ENCODE results near the gene CSF3. TPM values are rescaled to one million over a fixed set of nuclear protein-coding genes. Genes with fewer than 3 reads are reported as not detected.

CSF3 gene
- total RNA-seq, 1 experiment from 2014 or later = not detected

GRCh38 chr17:39970157-39970692 is 45.0 kb upstream of the CSF3 start:
- intact Hi-C loops (cut with micrococcal nuclease) = no loop called here
- DNase-seq (ENCODE audit: low read depth, low spot score) (no peak), ATAC-seq (no peak)
- Histone ChIP-seq H3K4me3 (replicated peaks in 1 of 2; ENCODE audit: low read depth in 1 of 2, low read length in 2 of 2) (no peak overlapping the region), H3K79me2 (ENCODE audit: insufficient read depth, low read length) (no peaks in the 10 kb centered on the region), H4K20me1 (ENCODE audit: insufficient read depth) (no peaks in the 10 kb centered on the region), H3K9me2 (ENCODE audit: insufficient read depth) (no peaks in the 10 kb centered on the region), H3K36me3 (ENCODE audit: control insufficient read depth in 1 of 2, insufficient read depth in 2 of 2, low read length in 2 of 2) (no peaks in the 10 kb centered on the region), H3K9ac (ENCODE audit: low read length) (no peak overlapping the region), H3K9me3 (ENCODE audit: control insufficient read depth in 1 of 2, insufficient read depth in 1 of 2, low read depth in 1 of 2, low read length in 2 of 2) (no peaks in the 10 kb centered on the region), H2AFZ (ENCODE audit: low read depth, low read length, poor library complexity, severe bottlenecking) (no peak overlapping the region), H3K4me2 (ENCODE audit: low read length) (no peak overlapping the region), H3K27me3 (ENCODE audit: insufficient read depth, low read length) (peaks cover 14% of the 10 kb centered on the region; the same call in 1 of the 2 replicates), H3K4me1 (ENCODE audit: control insufficient read depth in 1 of 2, insufficient read depth in 2 of 2, low read length in 2 of 2) (no peaks in the 10 kb centered on the region), H3K27ac (ENCODE audit: low read depth, low read length) (no peak overlapping the region)
- ChIA-PET POLR2A (no interaction called here), CTCF (no interaction called here), RAD21 (ENCODE audit: low non-redundant PET in 1 of 2, low total read pairs in 2 of 2, uncharacterized antibody in 2 of 2, unreplicated experiment in 2 of 2) (no interaction called here)
- no peak for TF ChIP-seq EGR1 (IDR thresholded peaks at IDR 0.05; ENCODE audit: low read depth)
- no peak for TF ChIP-seq CEBPB (IDR thresholded peaks at IDR 0.05; ENCODE audit: low read depth)
- TF ChIP-seq TCF7L2 (IDR thresholded peaks at IDR 0.05; ENCODE audit: borderline replicate concordance, extremely low read depth, insufficient read depth, insufficient read length) = no peak
- no peak for TF ChIP-seq FOSL1 (IDR thresholded peaks at IDR 0.05; ENCODE audit: low read depth)
- TF ChIP-seq CBX3 (IDR thresholded peaks at IDR 0.05; ENCODE audit: low read depth) = no peak
- no peak for TF ChIP-seq POLR2A (IDR thresholded peaks at IDR 0.05; ENCODE audit: borderline replicate concordance, extremely low read depth, insufficient read depth, insufficient read length)
- TF ChIP-seq JUND (IDR thresholded peaks at IDR 0.05) = no peak
- no peak for TF ChIP-seq EZH2 (IDR thresholded peaks at IDR 0.05)
- BruUV-seq (replicated peaks) = no TSS peak

- Histone ChIP-seq H3K27ac (ENCODE audit: low read depth, low read length) (no peak overlapping the region), H3K4me1 (ENCODE audit: control insufficient read depth in 1 of 2, insufficient read depth in 2 of 2, low read length in 2 of 2) (no peaks in the 10 kb centered on the region), H3K79me2 (ENCODE audit: insufficient read depth, low read length) (no peaks in the 10 kb centered on the region), H3K36me3 (ENCODE audit: control insufficient read depth in 1 of 2, insufficient read depth in 2 of 2, low read length in 2 of 2) (no peaks in the 10 kb centered on the region), H3K4me3 (replicated peaks in 1 of 2; ENCODE audit: low read depth in 1 of 2, low read length in 2 of 2) (no peak overlapping the region), H4K20me1 (ENCODE audit: insufficient read depth) (no peaks in the 10 kb centered on the region), H2AFZ (ENCODE audit: low read depth, low read length, poor library complexity, severe bottlenecking) (no peak overlapping the region), H3K9me3 (ENCODE audit: control insufficient read depth in 1 of 2, insufficient read depth in 1 of 2, low read depth in 1 of 2, low read length in 2 of 2) (no peaks in the 10 kb centered on the region), H3K9ac (ENCODE audit: low read length) (no peak overlapping the region), H3K4me2 (ENCODE audit: low read length) (no peak overlapping the region), H3K27me3 (ENCODE audit: insufficient read depth, low read length) (peaks cover 9% of the 10 kb centered on the region; the same call in 1 of the 2 replicates), H3K9me2 (ENCODE audit: insufficient read depth) (no peaks in the 10 kb centered on the region)
- ATAC-seq = no peak
- ChIA-PET POLR2A (no interaction called here), RAD21 (ENCODE audit: low non-redundant PET in 1 of 2, low total read pairs in 2 of 2, uncharacterized antibody in 2 of 2, unreplicated experiment in 2 of 2) (no interaction called here), CTCF (no interaction called here)
- no TSS peak for BruUV-seq (replicated peaks)
- no peak for DNase-seq (ENCODE audit: low read depth, low spot score)
- intact Hi-C loops (cut with micrococcal nuclease) = no loop called here
- TF ChIP-seq MAX (IDR thresholded peaks at IDR 0.05) (no peak), ZNF274 (IDR thresholded peaks at IDR 0.05; ENCODE audit: low read depth, low read length) (no peak), CEBPB (IDR thresholded peaks at IDR 0.05; ENCODE audit: low read depth) (no peak), EGR1 (IDR thresholded peaks at IDR 0.05; ENCODE audit: low read depth) (no peak), JUND (IDR thresholded peaks at IDR 0.05) (no peak), ZBTB33 (IDR thresholded peaks at IDR 0.05; ENCODE audit: extremely low read depth, insufficient replicate concordance, low read length) (no peak), ZFX (IDR thresholded peaks at IDR 0.05) (no peak), RAD21 (IDR thresholded peaks at IDR 0.05; ENCODE audit: low read depth) (no peak), SP1 (IDR thresholded peaks at IDR 0.05; ENCODE audit: low read depth) (no peak), SIN3A (IDR thresholded peaks at IDR 0.05; ENCODE audit: low read depth) (no peak), ATF3 (IDR thresholded peaks at IDR 0.05) (no peak), POLR2A (IDR thresholded peaks at IDR 0.05; ENCODE audit: borderline replicate concordance, extremely low read depth, insufficient read depth, insufficient read length) (no peak)
Observed at GRCh38 chr17:39971076-39971603, 44.1 kb upstream of the CSF3 start.

All from HCT116 (cell line).